ENCODE results near the gene ZFAND3.

The ZFAND3 gene

GRCh38 chr6:38158762-38159350 lies 339.3 kb downstream of the ZFAND3 start:
- DNase-seq = no peak

GRCh38 chr6:38159596-38159995 lies 340.1 kb downstream of the ZFAND3 start:
- DNase-seq = no peak

GRCh38 chr6:38160831-38161230 lies 341.3 kb downstream of the ZFAND3 start:
- DNase-seq = no peak

- no peak for DNase-seq
Observed at GRCh38 chr6:38161331-38161730, 341.8 kb downstream of the ZFAND3 start.

GRCh38 chr6:38161754-38162492 lies 342.4 kb downstream of the ZFAND3 start:
- no peak for DNase-seq

- DNase-seq = no peak
Observed at GRCh38 chr6:38162493-38163185, 343.1 kb downstream of the ZFAND3 start.

GRCh38 chr6:38163186-38164130 lies 343.9 kb downstream of the ZFAND3 start:
- no peak for DNase-seq

- DNase-seq = no peak
Observed at GRCh38 chr6:38164131-38164481, 344.6 kb downstream of the ZFAND3 start.

GRCh38 chr6:38164671-38165108 lies 345.2 kb downstream of the ZFAND3 start:
- DNase-seq = no peak

GRCh38 chr6:38166411-38167240 lies 347.1 kb downstream of the ZFAND3 start:
- no peak for DNase-seq

GRCh38 chr6:38167598-38167997 lies 348.1 kb downstream of the ZFAND3 start:
- DNase-seq = no peak

- DNase-seq = no peak
Observed at GRCh38 chr6:38168126-38168525, 348.6 kb downstream of the ZFAND3 start.

GRCh38 chr6:38168699-38169098 lies 349.2 kb downstream of the ZFAND3 start:
- no peak for DNase-seq

- no peak for DNase-seq
Observed at GRCh38 chr6:38169221-38169976, 349.9 kb downstream of the ZFAND3 start.

GRCh38 chr6:38169977-38170526 lies 350.5 kb downstream of the ZFAND3 start:
- DNase-seq = no peak

GRCh38 chr6:38170666-38171355 lies 351.3 kb downstream of the ZFAND3 start:
- DNase-seq = no peak

- no peak for DNase-seq
Observed at GRCh38 chr6:38171997-38172738, 352.6 kb downstream of the ZFAND3 start.

- no peak for DNase-seq
Observed at GRCh38 chr6:38172739-38173410, 353.3 kb downstream of the ZFAND3 start.

GRCh38 chr6:38173909-38174308 lies 354.4 kb downstream of the ZFAND3 start:
- no peak for DNase-seq

Measured in SW 1271 (cell line).